NOMO-1 treated with dmso at 0.1 percent for 144 hours (cell line): ENCODE data around the gene NOL6.
"Not testable (repeated sequence)": the region's sequence is repeated elsewhere in the genome, so short reads cannot be mapped to it uniquely, and the experiment has no call there.

Source experiments
- DNase-seq: peaks from one replicate; lab custom pipeline; 2025; ENCODE audit not compliant: unreplicated experiment; lab: John Stamatoyannopoulos, UW

The NOL6 gene

DNA sequence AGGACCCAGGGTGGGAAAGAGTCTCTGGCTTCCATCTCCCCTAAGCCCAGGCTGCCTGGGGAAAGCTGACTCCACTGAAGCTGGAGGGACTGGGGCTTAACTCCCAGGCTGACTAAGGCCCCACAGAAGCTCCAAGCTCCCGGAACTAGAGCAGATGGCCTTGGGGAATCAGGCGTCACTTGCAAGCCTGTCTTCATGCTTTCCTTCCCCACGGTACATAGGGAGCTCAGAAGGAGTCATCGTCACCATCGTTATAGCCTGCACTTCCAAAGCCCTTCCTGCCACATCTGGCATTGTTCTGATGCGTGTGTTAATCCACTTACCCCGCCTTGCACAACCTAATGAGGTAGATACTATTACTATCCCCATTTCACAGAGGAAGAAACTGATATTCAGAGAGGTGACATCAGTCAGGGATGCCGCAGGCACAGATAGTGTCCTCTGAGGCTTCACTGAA is 37.9 kb downstream of the NOL6 start:
- DNase-seq: no peak

DNA sequence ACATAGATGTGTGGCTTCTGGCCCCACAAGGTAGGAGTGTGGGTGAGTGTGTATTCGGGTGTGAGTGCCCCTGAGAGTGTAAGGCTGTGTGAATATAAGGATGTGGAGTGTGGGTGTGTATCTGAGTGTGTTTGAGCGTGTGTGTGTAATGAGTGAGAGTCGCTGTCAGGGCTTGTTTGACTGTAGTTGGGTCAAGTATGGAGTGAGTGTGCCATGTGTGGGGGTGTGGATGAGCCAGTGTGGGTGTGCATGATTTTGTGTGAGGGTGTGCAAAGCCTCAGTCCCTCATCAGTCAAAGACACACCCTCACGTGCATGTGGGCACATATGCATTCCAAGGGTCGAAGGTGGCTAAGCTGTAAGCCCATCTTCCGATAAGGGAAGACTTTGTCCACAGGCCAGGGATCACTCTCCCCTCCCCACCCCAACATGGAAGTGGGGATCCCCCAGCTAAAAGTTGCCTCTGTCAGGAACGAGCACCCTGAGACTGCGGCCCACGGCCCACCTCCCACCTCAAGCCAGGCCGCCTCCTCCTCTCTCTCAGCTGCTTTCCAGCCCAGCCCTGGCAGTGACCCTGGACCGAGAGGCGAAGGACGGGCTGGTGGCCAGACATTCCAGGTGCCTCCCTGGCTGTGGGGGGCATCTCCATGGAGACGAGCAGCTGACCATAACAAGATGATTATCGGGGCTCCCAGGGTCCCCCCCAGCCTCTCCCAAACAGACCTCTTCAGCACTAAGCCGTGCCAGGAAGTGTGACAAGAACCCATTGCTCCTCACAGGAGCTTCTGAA is 39.2 kb downstream of the NOL6 start:
- DNase-seq: no peak

DNA sequence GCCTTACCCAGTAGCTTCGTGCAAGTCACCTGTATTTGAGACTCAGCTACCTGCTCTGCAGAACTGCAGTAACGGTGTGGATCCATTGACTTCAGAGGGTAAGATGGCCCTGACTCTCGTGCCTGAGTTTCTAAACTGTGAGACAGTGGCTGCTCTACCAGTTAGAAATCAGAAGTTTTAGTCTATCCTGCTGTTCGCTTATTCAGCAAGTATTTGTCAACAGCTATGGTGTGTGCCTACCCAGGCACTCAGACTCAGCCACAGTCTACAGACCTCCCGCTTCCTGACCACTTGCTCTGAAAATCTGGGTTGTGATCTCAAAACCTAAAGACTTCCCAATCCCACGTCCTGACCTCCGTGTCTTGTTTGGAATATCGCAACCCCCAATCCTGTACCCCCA is 39.9 kb downstream of the NOL6 start:
- DNase-seq: no peak

DNA sequence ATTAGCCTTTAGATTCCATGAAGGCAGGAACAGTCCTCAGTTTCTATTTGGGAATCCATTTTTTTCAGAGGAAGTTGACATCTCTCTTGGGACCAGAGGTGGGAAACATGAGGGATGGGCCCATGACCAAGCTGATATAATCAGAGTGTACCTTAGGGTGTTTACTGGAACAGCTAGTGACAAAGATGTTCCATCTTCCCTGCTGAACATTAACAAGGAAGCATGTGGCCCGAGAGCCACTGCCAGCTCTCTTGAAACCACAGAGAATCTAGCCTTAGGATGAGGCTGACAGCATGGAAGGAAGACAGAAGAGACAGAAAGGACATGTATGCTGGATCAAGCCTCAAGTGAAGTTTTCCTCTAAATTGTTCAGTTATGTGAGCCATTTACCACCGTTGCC is 42.3 kb downstream of the NOL6 start:
- DNase-seq: no peak

GRCh38 chr9:33430942-33431341 is 42.8 kb downstream of the NOL6 start:
- DNase-seq: no peak

GRCh38 chr9:33429256-33429985 is 44.3 kb downstream of the NOL6 start:
- no peak for DNase-seq

DNA sequence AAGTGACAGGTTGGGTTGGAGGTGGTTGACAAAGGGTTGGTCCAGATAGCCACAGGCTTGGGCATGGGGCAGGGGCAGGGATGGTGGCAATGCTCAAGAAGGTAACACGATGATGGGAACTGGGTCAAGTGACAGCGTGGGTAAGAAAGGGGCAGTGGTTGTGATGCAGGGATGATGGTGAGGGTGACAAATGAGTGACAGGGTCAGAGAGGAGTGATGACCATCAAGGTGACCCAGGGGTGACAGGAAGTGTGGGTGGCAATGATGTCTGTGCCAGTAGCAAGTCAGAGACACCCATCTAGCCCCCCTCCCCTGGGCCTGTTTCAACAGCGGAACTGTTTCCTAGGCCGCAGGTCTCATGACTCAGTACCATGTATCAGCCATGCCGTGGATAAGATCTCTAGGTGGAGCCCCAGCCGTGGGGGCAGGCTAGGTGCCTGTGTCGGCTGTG is 46.9 kb downstream of the NOL6 start:
- DNase-seq: no peak

- DNase-seq: no peak
These were observed 48.6 kb downstream of the NOL6 start for GRCh38 chr9:33425128-33425533.

- not testable (repeated sequence) for DNase-seq
These were observed 49.2 kb downstream of the NOL6 start for GRCh38 chr9:33424492-33424891.

DNA sequence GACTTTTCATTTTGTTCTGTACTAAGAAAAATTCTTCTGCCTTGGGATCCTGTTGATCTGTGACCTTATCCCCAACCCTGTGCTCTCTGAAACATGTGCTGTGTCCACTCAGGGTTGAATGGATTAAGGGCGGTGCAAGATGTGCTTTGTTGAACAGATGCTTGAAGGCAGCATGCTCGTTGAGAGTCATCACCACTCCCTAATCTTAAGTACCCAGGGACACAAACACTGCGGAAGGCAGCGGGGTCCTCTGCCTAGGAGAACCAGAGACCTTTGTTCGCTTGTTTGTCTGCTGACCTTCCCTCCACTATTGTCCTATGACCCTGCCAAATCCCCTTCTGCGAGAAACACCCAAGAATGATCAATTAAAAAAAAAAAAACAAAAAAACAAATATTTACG is 49.7 kb downstream of the NOL6 start:
- not testable (repeated sequence) for DNase-seq

GRCh38 chr9:33419708-33420303 is 53.9 kb downstream of the NOL6 start:
- no peak for DNase-seq

- no peak for DNase-seq
These were observed 55.6 kb downstream of the NOL6 start for GRCh38 chr9:33418090-33418489.

DNA sequence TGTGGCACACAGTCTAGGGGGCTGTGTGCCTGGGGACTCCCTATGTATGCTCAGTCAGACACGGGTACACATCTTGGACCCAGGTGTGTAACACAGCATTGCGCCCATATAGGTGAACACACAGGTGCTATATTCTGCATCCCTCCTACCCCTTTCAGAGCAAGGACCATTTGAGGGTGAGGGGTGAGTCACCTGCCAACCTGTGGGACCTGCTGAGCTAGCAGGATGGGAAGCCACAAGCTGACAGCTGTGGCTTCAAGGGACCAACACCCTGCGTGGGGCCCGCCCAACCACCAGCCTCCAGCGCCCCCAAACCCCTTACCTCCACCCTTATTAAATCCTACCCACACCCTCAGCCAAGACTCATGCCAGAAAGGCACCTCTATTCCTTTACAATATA is 56.7 kb downstream of the NOL6 start:
- no peak for DNase-seq

DNA sequence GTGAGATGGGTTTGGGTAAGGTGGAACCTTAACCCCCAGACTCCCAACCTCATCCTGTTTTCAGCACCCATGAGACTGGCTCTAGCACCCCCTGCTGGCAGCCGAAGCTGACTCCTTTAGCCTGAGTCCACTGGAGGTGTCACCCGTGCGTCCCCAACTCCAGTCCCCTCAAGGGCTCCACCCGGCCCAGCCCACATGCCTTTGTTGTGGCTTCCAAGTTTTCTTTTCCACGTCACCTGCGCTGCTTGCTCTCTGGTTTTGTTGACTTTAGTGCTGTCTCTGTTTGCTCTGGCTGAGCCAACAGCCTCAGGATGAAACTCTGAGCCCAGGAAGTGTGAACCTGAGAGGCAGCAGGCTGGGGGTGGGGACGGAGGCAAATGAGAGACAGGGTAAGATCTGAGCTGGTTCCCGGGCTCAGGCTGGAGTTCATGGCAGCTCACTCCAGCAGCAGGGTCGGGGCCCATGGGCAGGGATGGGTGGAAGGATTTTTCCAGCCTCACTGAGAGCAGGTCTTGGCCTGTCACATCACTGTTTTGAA is 58.2 kb downstream of the NOL6 start:
- no peak for DNase-seq

DNA sequence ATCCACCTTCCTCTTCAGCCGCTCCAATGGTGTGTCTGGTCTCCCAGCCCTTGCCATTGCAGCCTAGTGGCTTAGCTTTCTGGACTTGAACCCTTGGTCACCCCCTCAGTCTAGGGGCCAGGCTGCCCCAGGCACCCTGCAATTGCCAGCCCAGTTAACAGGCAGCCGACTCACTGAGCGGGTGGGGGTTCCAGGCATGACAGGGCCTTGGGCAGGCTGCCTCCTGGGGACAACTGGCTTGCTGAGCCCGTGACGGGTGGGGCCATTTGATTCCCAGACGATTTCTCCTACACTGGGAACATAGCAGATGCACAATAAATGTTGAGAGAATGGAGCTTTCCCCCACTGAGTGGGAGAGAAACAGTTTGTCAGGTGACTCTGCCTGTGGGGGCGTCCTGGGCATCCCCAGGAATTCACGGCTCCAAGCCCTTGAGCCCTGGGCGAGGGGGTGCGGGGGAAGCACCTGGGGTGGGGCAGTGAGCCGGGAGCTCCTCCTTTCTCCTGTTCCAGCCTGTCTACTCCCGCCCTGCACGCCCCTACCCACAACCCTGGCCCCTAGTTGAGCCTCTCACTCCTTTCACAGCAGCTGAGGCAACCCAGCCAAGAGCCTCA is 58.7 kb downstream of the NOL6 start:
- no peak for DNase-seq

DNA sequence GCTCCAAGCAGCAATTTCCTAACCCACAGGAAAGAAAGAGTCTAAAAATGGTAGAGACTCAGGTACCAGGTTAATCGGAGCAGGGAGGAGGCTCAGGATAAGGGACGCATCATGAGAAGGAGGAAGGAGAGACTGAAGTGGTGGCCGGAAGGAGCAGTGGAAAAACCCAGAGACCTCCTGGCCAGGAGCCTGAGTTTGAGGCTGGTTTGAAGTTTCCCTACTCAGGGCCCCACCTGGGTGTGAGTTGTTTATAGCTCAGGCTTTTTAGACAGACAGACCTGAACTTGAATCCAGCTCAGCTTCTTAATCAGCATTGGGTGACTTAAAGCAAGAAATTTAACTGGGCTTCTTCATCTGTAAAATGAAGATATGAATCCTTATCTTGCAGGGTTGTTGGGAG is 59.5 kb downstream of the NOL6 start:
- no peak for DNase-seq
